WTC11 (cell line): Measurements from ENCODE around the gene ARMH1. TPM values are rescaled to one million over a fixed set of nuclear protein-coding genes. Genes with fewer than 3 reads are reported as not detected.

Experiments
- ATAC-seq: fragments of 200-7000 bp; cut with Tn5 transposase; 2 replicates; pipeline ENCODE4 v1.10.0; 2021; ENCODE audit warnings: mild to moderate bottlenecking, moderate library complexity
- CTCF ChIA-PET: fragments of 300-600 bp; sonication (Branson Sonifier 250); formaldehyde crosslinking; loops from one replicate; lab custom pipeline; 2021; ENCODE audit warnings: antibody characterized with exemption; lab: Charles Lee
- POLR2A ChIA-PET: fragments of 350-600 bp; sonication (Branson Sonifier 250); formaldehyde crosslinking; loops from one replicate; lab custom pipeline; 2021; ENCODE audit warnings: antibody characterized with exemption; lab: Charles Lee
- DNase-seq: peaks from one replicate; pipeline ENCODE4 v3.0.0; 2021; ENCODE audit warnings: low spot score
- H3K27ac Mint-ChIP-seq: 2 replicates; pipeline ENCODE4 v1.8.0; 2021; ENCODE audit warnings: mixed read lengths
- H3K27me3 Mint-ChIP-seq: 2 replicates; pipeline ENCODE4 v1.8.0; 2021; ENCODE audit warnings: low read depth, mild to moderate bottlenecking, moderate library complexity, mixed read lengths
- H3K36me3 Mint-ChIP-seq: 2 replicates; pipeline ENCODE4 v1.8.0; 2021; ENCODE audit warnings: mixed read lengths
- H3K4me1 Mint-ChIP-seq: 2 replicates; pipeline ENCODE4 v1.8.0; 2022; ENCODE audit warnings: mixed read lengths
- H3K4me3 Mint-ChIP-seq: 2 replicates; pipeline ENCODE4 v1.8.0; 2021; ENCODE audit warnings: mild to moderate bottlenecking, moderate library complexity, mixed read lengths
- H3K9me3 Mint-ChIP-seq: 2 replicates; pipeline ENCODE4 v1.8.0; 2021; ENCODE audit warnings: mixed read lengths
- ATF1 ChIP-seq: sonication (generic); formaldehyde crosslinking; IDR thresholded peaks from 2 replicates; pipeline ENCODE4 v1.8.1; 2023; ENCODE audit warnings: mild to moderate bottlenecking, moderate library complexity, missing genetic modification reagents
- CTCF ChIP-seq: fragments of 200-600 bp; IDR thresholded peaks from 2 replicates; pipeline ENCODE4 v1.8.0; 2022; ENCODE audit warnings: antibody characterized with exemption
- E2F1 ChIP-seq: sonication (generic); formaldehyde crosslinking; IDR thresholded peaks from 2 replicates; pipeline ENCODE4 v1.8.0; 2022; ENCODE audit warnings: mild to moderate bottlenecking, missing genetic modification reagents
- E2F4 ChIP-seq: sonication (generic); formaldehyde crosslinking; IDR thresholded peaks from 2 replicates; pipeline ENCODE4 v1.8.1; 2022; ENCODE audit warnings: low read depth, mild to moderate bottlenecking, moderate library complexity, missing genetic modification reagents, borderline replicate concordance
- FOXP1 ChIP-seq: sonication (generic); formaldehyde crosslinking; IDR thresholded peaks from 2 replicates; pipeline ENCODE4 v1.8.0; 2022; ENCODE audit warnings: missing genetic modification reagents, mild to moderate bottlenecking, moderate library complexity, borderline replicate concordance
- FOXP4 ChIP-seq: sonication (generic); formaldehyde crosslinking; IDR thresholded peaks from 2 replicates; pipeline ENCODE4 v1.8.0; 2022; ENCODE audit warnings: mild to moderate bottlenecking, missing genetic modification reagents
- GRHL2 ChIP-seq: fragments of 250-450 bp; sonication (Bioruptor Pico); IDR thresholded peaks from 2 replicates; pipeline ENCODE4 v1.8.0; 2022; ENCODE audit warnings: mild to moderate bottlenecking, moderate library complexity; ENCODE audit not compliant: insufficient replicate concordance, severe bottlenecking
- IRF2 ChIP-seq: sonication (generic); formaldehyde crosslinking; IDR thresholded peaks from 2 replicates; pipeline ENCODE4 v1.8.0; 2022; ENCODE audit warnings: low read depth, missing genetic modification reagents, borderline replicate concordance
- JAZF1 ChIP-seq: fragments of 250-450 bp; sonication (Bioruptor Pico); IDR thresholded peaks from 2 replicates; pipeline ENCODE4 v1.9.0; 2021; ENCODE audit warnings: moderate library complexity, mild to moderate bottlenecking, inconsistent platforms
- MXD4 ChIP-seq: fragments of 250-450 bp; sonication (Bioruptor Pico); IDR thresholded peaks from 2 replicates; pipeline ENCODE4 v1.8.0; 2021; ENCODE audit warnings: mild to moderate bottlenecking, moderate library complexity, borderline replicate concordance
- MYBL2 ChIP-seq: sonication (generic); formaldehyde crosslinking; IDR thresholded peaks from 2 replicates; pipeline ENCODE4 v1.8.1; 2023; ENCODE audit warnings: mild to moderate bottlenecking, moderate library complexity, missing genetic modification reagents
- PRDM15 ChIP-seq: sonication (generic); formaldehyde crosslinking; IDR thresholded peaks from 2 replicates; pipeline ENCODE4 v1.8.0; 2022; ENCODE audit warnings: missing genetic modification reagents
- SMAD3 ChIP-seq: sonication (generic); formaldehyde crosslinking; IDR thresholded peaks from 2 replicates; pipeline ENCODE4 v1.8.0; 2022; ENCODE audit warnings: missing genetic modification reagents, mild to moderate bottlenecking, borderline replicate concordance
- SP1 ChIP-seq: sonication (generic); formaldehyde crosslinking; conservative IDR thresholded peaks from 2 replicates; pipeline ENCODE4 v1.8.1; 2022; ENCODE audit warnings: missing genetic modification reagents
- ZNF138 ChIP-seq: sonication (generic); formaldehyde crosslinking; conservative IDR thresholded peaks from 2 replicates; pipeline ENCODE4 v1.8.1; 2022; ENCODE audit warnings: mild to moderate bottlenecking, moderate library complexity, missing genetic modification reagents
- total RNA-seq: library from RNA; stranded (reverse); gene quantifications from 3 replicates; pipeline ENCODE4 v1.2.3, GENCODE V29; 2021

Gene ARMH1
- total RNA-seq, 1 experiment from 2014 or later = 0.74 TPM

- TF ChIP-seq E2F1 (CRISPR knock-in tag) = no peak
- no peak for TF ChIP-seq SP1 (CRISPR knock-in tag)
- TF ChIP-seq SMAD3 (CRISPR knock-in tag) = no peak
Measured at GRCh38 chr1:44672961-44673674, 1.4 kb upstream of the ARMH1 start (continued).

GRCh38 chr1:44673675-44674112, 820 bp upstream of the ARMH1 start:
- no peaks in the 10 kb centered on the region for H3K27me3 Mint-ChIP-seq
- H3K4me3 Mint-ChIP-seq = peak overlapping the region; percentile 92
- DNase-seq (no peak), ATAC-seq (peak; percentile 0; the same call in 1 of the 2 replicates)
- CTCF ChIA-PET = interaction anchor here (0.6 to 5.0 kb wide), 18 partner anchors 10 to 626 kb away, joined by 3 to 42 read pairs (median 4); partner anchors contain the start of gene RNF220
- TF ChIP-seq ZNF138 = no peak
- TF ChIP-seq MYBL2 = no peak
- TF ChIP-seq GRHL2 (CRISPR knock-in tag) = no peak
- no peak for TF ChIP-seq ATF1
- TF ChIP-seq FOXP1 (CRISPR knock-in tag) = no peak
- TF ChIP-seq JAZF1 (CRISPR knock-in tag) = no peak
- no peak for TF ChIP-seq FOXP4 (CRISPR knock-in tag)
- TF ChIP-seq E2F4 (CRISPR knock-in tag) = no peak
- TF ChIP-seq IRF2 = no peak
- TF ChIP-seq CTCF = no peak
- no peak for TF ChIP-seq E2F1 (CRISPR knock-in tag)
- no peak for TF ChIP-seq PRDM15 (CRISPR knock-in tag)
- TF ChIP-seq MXD4 (CRISPR knock-in tag) = no peak
- H3K9me3 Mint-ChIP-seq = no peaks in the 10 kb centered on the region
- no peaks in the 10 kb centered on the region for H3K36me3 Mint-ChIP-seq
- peak overlapping the region; percentile 80; the same call in 1 of the 2 replicates for H3K27ac Mint-ChIP-seq
- peaks cover 23% of the 10 kb centered on the region for H3K4me1 Mint-ChIP-seq
- POLR2A ChIA-PET = interaction anchor here (0.5 to 1.6 kb wide), 8 partner anchors 8 to 102 kb away, joined by 3 to 10 read pairs (median 4); partner anchors contain the start of gene RPS8
